Measurements from ENCODE around the gene FTH1. TPM values are rescaled to one million over a fixed set of nuclear protein-coding genes. Genes with fewer than 3 reads are reported as not detected.

FTH1 gene
- total and polyA plus RNA-seq, 8 donors: 1,788 to 5,494 (median 2,077) TPM

DNA sequence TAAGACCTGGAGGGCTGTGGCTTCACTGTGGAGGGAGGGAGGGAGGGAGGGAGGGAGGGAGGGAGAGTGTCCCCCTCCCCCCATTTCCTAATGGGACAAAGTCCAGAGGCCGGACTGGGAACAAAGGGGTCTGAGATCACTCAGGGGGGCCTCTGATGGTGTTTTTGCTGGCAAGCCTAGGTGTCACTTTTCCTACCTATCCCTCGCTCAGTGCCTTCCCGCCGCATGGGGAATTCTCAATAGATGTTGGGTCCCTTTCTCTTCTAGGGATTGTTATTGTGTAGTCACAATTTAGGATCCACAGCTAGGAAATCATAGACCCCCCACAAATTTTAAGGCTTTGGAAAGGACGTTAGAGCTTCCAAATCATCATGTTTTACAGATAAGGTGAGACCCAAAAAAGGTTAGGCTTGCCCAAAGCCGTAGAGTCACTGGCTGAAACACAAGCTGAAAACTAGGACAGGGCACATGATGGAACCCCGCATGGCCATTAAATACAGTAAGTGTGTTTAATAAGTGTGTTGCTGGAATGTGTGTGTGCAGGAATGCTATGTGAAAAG is 4.8 kb upstream of the FTH1 start:
- Histone ChIP-seq H3K4me3 (peak overlapping the region in 1 of 2 donors; percentile 14), H3K27ac (peak overlapping the region; percentile 94 to 98), H3K4me1 (peaks cover 65 to 81% of the 10 kb centered on the region in 2 donors), H3K27me3 (no peaks in the 10 kb centered on the region), H3K9me3 (no peaks in the 10 kb centered on the region), H3K36me3 (no peaks in the 10 kb centered on the region)
- DNase-seq (peak in 1 of 4 donors; percentile 51), ATAC-seq (no peak)
- intact Hi-C loops (cut with DNase I): no loop called here
- TF ChIP-seq, protein P1, sequence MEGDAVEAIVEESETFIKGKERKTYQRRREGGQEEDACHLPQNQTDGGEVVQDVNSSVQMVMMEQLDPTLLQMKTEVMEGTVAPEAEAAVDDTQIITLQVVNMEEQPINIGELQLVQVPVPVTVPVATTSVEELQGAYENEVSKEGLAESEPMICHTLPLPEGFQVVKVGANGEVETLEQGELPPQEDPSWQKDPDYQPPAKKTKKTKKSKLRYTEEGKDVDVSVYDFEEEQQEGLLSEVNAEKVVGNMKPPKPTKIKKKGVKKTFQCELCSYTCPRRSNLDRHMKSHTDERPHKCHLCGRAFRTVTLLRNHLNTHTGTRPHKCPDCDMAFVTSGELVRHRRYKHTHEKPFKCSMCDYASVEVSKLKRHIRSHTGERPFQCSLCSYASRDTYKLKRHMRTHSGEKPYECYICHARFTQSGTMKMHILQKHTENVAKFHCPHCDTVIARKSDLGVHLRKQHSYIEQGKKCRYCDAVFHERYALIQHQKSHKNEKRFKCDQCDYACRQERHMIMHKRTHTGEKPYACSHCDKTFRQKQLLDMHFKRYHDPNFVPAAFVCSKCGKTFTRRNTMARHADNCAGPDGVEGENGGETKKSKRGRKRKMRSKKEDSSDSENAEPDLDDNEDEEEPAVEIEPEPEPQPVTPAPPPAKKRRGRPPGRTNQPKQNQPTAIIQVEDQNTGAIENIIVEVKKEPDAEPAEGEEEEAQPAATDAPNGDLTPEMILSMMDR (IDR thresholded peaks at IDR 0.05): no peak

DNA sequence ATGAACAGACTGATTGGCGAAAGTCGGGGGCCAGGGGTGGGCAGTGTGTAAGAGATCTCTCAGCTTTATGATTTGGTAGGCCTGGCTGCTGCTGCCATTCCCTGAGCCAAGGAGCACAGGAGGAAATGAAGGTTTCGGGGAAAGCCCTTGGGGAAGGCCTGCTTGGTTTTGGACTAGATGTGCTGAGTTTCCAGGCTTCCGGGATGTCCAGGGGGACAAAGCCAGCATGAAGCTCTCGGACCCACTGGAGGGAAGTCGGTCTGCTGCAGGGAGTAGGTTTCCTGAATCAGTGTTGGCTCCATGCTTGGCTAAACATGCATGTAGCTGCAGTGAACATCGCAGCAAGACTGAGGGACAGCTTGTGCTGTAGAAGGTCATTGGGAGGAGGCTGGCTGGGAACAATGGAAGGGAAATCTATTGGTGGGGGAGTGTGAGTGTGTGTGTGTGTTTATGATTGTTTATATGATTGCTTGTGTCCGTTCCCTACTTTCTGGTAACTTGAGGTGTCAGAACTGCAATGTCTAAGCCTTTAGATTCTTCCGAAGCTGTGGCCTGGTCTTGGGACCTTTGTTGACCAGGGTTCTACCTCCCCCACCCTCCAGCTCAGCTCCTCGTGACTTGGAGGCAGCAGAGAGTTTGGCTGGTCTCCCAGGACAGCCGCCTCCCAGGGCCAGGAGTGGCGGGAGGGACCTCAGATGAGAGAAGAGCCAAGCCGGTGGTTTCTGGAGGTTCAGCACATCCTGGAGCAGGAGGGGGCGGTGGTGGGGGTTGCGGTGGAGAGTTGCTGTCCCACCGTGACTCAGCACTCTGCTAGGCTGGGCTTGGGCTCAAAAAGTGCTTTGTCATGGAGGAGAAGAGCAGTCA is 4.0 kb upstream of the FTH1 start:
- DNase-seq (peak; percentile 89 to 98 (median 96)), ATAC-seq (peak; percentile 54)
- Histone ChIP-seq H3K4me1 (peaks cover 65 to 76% of the 10 kb centered on the region in 2 donors), H3K27ac (peak overlapping the region; percentile 94 to 98), H3K9me3 (no peaks in the 10 kb centered on the region), H3K4me3 (peak overlapping the region in 1 of 2 donors; percentile 14), H3K27me3 (no peaks in the 10 kb centered on the region), H3K36me3 (peaks cover 0 to 7% of the 10 kb centered on the region in 2 donors)
- intact Hi-C loops (cut with DNase I): no loop called here
- TF ChIP-seq, protein P1 (IDR thresholded peaks at IDR 0.05): no peak

DNA sequence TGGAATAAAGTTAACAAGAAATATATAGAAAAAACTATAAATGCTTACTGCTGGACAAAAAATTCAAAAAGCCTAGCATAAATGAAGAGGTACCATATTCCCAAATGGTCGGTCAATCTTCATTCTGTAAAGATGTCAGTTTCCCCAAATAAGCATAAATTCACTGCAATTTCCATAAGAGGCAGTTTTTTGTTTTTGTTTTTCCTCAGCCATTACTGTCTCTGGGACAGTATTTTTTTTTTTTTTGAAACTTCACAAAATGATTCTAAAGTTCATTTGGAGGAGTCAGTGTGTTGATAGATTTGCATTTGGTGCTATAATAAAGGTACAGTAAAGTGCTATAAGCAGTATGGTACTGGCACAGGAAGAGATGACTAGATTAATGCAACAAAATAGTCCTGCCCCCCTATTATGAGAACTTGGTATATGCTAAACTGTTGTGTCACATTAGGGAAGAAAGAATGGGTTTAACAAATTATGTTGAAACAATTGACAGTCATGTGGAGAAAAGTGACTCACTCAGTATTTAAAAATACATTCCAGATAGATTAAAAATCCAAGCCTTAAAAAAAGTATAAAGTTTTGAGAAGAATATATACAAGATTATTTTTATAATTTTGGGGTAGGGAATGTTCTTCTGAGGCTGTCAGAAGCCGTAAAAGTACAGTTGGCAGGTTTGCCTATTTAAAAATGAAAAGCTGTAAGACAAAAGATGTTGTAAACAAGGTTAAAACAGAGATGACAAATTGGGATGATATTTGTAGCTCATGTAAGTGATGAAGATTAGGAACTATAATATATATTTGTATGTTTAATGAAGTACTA is 2.6 kb upstream of the FTH1 start:
- peak overlapping the region; percentile 94 to 98 for H3K27ac ChIP-seq
- peaks cover 0 to 21% of the 10 kb centered on the region in 2 donors for H3K36me3 ChIP-seq
- DNase-seq (no peak), ATAC-seq (no peak)
- H3K4me1 ChIP-seq: peaks cover 63 to 65% of the 10 kb centered on the region in 2 donors
- no peaks in the 10 kb centered on the region for H3K9me3 ChIP-seq
- intact Hi-C loops (cut with DNase I): no loop called here
- H3K27me3 ChIP-seq: no peaks in the 10 kb centered on the region
- TF ChIP-seq, protein P1 (IDR thresholded peaks at IDR 0.05): no peak
- H3K4me3 ChIP-seq: no peak overlapping the region

DNA sequence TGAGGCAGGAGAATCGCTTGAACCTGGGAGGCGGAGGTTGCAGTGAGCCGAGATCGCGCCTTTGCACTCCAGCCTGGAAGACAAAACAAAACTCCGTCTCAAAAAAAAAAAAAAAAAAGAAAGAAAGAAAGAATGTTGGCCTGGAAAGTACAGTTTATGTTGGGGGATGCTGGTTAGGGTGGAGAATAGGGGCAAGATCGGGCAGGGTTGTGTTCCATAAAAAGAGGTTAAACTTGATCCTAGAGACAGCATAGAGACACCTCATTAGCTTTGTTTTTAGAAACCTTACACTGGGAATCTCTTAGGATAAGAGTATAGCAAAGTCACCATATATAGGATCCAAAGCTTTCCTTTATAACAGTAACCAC is 1.9 kb upstream of the FTH1 start:
- H3K4me1 ChIP-seq: peaks cover 66 to 68% of the 10 kb centered on the region in 2 donors
- ATAC-seq: no peak
- peak overlapping the region; percentile 94 to 98 for H3K27ac ChIP-seq

More for the DNA sequence above, 1.9 kb upstream of the FTH1 start:
- no peak for DNase-seq
- Histone ChIP-seq H3K36me3 (peaks cover 0 to 28% of the 10 kb centered on the region in 2 donors), H3K4me3 (peak overlapping the region in 1 of 2 donors; percentile 92), H3K27me3 (no peaks in the 10 kb centered on the region), H3K9me3 (no peaks in the 10 kb centered on the region)
- TF ChIP-seq, protein P1 (IDR thresholded peaks at IDR 0.05): no peak
- intact Hi-C loops (cut with DNase I): no loop called here

All from left lung (tissue), 10 donors.